ENCODE measurements around the gene CRP.

The CRP gene

DNA sequence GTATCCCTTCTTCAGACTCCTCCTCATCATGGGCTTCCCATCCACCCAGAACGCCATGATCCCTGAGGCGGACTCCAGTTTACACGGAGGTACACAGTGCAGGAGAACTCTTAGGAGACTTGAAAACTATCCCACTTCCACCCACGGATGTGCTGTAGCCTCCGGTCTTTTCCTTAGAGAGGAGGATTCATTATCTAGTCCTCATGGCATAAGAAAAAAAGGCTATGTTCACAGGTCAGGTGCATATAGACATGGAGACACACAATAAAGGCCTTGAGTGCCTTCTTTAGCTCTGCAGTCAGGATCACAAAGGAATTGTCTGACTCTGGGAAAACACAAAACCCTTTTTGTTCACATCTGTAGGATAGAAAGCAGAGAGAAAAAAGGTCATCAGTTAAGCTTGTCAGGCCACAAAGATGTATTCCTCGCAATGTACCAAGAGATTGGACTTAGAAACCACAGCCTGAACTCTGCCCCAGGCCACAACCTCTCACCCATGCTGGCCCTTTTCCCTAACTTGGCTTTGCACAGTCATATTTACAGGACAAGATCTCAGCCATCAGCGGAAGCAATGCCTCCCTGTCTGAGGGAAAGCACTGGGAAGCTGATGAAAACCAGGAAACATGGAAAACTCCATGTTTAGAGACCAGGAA is 9.0 kb downstream of the CRP start:
- no peak for DNase-seq (ENCODE audit: low read depth, low spot score)
- H3K4me3 ChIP-seq (ENCODE audit: low read depth, low read length): no peak overlapping the region
- in situ Hi-C loops (cut with HindIII; ENCODE audit: low sequenced_read_pairs): no loop called here
- TF ChIP-seq, protein P1, sequence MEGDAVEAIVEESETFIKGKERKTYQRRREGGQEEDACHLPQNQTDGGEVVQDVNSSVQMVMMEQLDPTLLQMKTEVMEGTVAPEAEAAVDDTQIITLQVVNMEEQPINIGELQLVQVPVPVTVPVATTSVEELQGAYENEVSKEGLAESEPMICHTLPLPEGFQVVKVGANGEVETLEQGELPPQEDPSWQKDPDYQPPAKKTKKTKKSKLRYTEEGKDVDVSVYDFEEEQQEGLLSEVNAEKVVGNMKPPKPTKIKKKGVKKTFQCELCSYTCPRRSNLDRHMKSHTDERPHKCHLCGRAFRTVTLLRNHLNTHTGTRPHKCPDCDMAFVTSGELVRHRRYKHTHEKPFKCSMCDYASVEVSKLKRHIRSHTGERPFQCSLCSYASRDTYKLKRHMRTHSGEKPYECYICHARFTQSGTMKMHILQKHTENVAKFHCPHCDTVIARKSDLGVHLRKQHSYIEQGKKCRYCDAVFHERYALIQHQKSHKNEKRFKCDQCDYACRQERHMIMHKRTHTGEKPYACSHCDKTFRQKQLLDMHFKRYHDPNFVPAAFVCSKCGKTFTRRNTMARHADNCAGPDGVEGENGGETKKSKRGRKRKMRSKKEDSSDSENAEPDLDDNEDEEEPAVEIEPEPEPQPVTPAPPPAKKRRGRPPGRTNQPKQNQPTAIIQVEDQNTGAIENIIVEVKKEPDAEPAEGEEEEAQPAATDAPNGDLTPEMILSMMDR (IDR thresholded peaks at IDR 0.05; ENCODE audit: low read depth, low read length): no peak

DNA sequence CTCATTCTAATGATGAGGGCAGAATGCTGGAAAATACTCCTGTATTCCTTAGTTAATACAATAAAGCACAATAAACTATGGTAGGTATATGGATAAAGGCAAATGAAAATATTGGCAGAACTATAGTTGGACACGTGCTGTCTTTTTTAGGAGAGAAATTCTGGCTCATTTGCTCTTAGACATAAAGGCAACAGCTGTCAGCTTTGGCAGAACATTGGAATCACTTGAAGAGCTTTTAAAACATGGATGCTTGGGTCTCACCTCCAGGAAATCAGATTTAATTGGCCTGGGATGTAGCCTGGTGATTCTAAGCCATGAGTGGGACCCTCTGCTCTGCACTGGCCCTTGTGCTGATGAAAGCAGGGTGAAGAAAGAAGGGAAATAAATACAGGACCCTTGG is 9.9 kb downstream of the CRP start:
- no peak for DNase-seq (ENCODE audit: low read depth, low spot score)
- no peak overlapping the region for H3K4me3 ChIP-seq (ENCODE audit: low read depth, low read length)
- in situ Hi-C loops (cut with HindIII; ENCODE audit: low sequenced_read_pairs): no loop called here
- TF ChIP-seq, protein P1 (IDR thresholded peaks at IDR 0.05; ENCODE audit: low read depth, low read length): no peak

DNA sequence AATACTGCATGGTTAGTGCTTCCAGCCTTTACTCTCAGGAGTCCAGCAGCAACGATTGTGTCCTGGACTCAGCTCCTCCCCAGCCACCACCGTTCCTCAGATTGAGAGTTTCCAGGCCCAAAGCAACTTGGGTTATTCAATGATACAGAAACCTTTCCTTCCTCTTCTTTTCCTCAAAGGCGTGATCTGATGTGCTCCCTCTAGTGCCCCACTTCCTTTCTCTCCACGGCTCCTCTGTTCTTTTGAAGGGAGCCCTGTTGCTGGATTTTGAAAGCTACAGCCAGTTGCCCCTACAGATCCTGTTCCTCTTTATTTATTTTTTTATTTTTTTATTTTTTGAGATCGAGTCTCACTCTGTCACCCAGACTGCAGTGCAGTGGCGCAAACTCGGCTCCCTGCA is 14.1 kb downstream of the CRP start:
- in situ Hi-C loops (cut with HindIII; ENCODE audit: low sequenced_read_pairs): no loop called here
- TF ChIP-seq, protein P1 (IDR thresholded peaks at IDR 0.05; ENCODE audit: low read depth, low read length): no peak
- no peak overlapping the region for H3K4me3 ChIP-seq (ENCODE audit: low read depth, low read length)
- no peak for DNase-seq (ENCODE audit: low read depth, low spot score)

DNA sequence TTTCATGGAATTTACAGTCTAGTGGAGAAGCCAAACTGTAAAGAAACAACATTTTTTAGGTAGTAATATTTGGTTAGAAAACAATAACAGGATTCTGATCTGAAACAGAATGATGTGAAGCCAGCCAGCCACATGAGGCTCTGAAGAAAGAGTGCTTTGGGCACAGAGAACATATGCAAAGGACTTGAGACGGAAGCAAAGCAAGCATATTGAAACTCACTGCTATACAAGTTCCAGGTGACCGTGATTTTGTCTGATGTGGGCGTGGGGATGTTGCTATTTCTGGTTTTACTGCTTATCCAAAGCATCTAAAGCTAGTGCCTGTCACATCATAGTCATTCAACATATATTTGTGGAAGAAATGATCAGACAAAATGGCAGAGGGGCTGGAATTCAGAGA is 14.7 kb downstream of the CRP start:
- DNase-seq (ENCODE audit: low read depth, low spot score): no peak
- in situ Hi-C loops (cut with HindIII; ENCODE audit: low sequenced_read_pairs): no loop called here
- H3K4me3 ChIP-seq (ENCODE audit: low read depth, low read length): no peak overlapping the region

DNA sequence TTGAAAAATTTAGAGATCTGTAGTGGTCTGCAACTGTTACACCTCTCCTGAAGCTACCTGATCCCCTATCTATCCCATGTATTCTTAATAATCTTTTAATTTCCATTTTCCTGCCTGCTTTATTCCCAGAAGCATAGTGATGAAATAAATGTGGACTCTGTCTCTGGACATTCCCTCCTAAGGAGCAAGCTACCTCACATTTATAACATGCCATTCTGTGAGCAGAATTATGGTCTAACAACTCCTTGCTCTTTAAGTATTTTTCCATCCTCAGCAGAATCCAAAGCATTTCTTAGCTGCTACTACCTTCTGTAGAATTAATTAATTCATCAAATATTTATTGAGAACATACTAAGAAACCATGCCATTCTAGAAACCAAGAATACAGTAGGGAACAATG is 15.1 kb downstream of the CRP start:
- in situ Hi-C loops (cut with HindIII; ENCODE audit: low sequenced_read_pairs): no loop called here
- no peak for DNase-seq (ENCODE audit: low read depth, low spot score)
- H3K4me3 ChIP-seq (ENCODE audit: low read depth, low read length): no peak overlapping the region
- TF ChIP-seq, protein P1 (IDR thresholded peaks at IDR 0.05; ENCODE audit: low read depth, low read length): no peak

More for the DNA sequence above, 14.7 kb downstream of the CRP start:
- TF ChIP-seq, protein P1 (IDR thresholded peaks at IDR 0.05; ENCODE audit: low read depth, low read length): no peak

DNA sequence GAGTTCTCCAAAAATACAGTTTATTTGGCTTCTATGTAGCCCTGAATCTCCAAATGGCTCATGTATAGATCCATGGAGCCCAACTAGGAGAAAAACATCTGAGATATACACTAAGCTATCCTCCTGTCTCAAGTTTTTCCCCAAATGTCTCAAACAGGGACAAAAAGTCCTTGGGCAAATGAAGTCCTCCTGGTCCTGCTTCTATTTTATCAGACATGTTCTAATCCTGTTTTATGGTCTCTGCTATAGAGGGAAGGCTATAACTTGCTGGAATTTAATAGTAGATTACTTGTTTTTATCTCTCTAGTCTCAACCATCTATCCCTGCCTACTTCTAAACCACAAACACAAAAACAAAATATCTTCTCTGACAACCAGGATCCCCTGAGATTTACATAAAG is 26.9 kb downstream of the CRP start:
- TF ChIP-seq, protein P1 (IDR thresholded peaks at IDR 0.05; ENCODE audit: low read depth, low read length): no peak
- H3K4me3 ChIP-seq (ENCODE audit: low read depth, low read length): no peak overlapping the region
- no peak for DNase-seq (ENCODE audit: low read depth, low spot score)
- in situ Hi-C loops (cut with HindIII; ENCODE audit: low sequenced_read_pairs): no loop called here
